GM12864 (cell line): ENCODE results near the gene ABCC4.

Experiments
- DNase-seq: peaks from one replicate; pipeline ENCODE4 v3.0.0-alpha.2; 2011; ENCODE audit warnings: low read depth
- H3K4me3 ChIP-seq: 2 replicates; pipeline ENCODE4 v1.5.1; 2011; ENCODE audit warnings: mild to moderate bottlenecking, low read depth, low read length, control low read depth
- CTCF ChIP-seq: IDR thresholded peaks from 2 replicates; pipeline ENCODE4 v1.5.1; 2011; ENCODE audit warnings: low read depth, mild to moderate bottlenecking, moderate library complexity, low read length, control low read depth, inconsistent platforms; ENCODE audit errors: missing control alignments

The ABCC4 gene

GRCh38 chr13:95267662-95268342, 33.4 kb downstream of the ABCC4 start:
- no peak for TF ChIP-seq CTCF
- DNase-seq: no peak
- no peak overlapping the region for H3K4me3 ChIP-seq

- TF ChIP-seq CTCF: no peak
- H3K4me3 ChIP-seq: no peak overlapping the region
- DNase-seq: no peak
Observed at GRCh38 chr13:95264225-95264624, 37.0 kb downstream of the ABCC4 start.

GRCh38 chr13:95262837-95263384, 38.3 kb downstream of the ABCC4 start:
- no peak for DNase-seq
- no peak for TF ChIP-seq CTCF
- no peak overlapping the region for H3K4me3 ChIP-seq

GRCh38 chr13:95261956-95262355, 39.3 kb downstream of the ABCC4 start:
- TF ChIP-seq CTCF: no peak
- no peak for DNase-seq
- no peak overlapping the region for H3K4me3 ChIP-seq

GRCh38 chr13:95260031-95260525, 41.2 kb downstream of the ABCC4 start:
- DNase-seq: no peak
- TF ChIP-seq CTCF: no peak
- H3K4me3 ChIP-seq: no peak overlapping the region; the same call in 1 of the 2 replicates

GRCh38 chr13:95258619-95259194, 42.5 kb downstream of the ABCC4 start:
- TF ChIP-seq CTCF: no peak
- DNase-seq: no peak
- H3K4me3 ChIP-seq: no peak overlapping the region
